GM18868 (cell line): ENCODE results near the gene CCIN.

ENCODE experiments used
- ATAC-seq: cut with Tn5 transposase; IDR thresholded peaks from one replicate; pipeline ENCODE4 v1.9.1; 2021; ENCODE audit warnings: mild to moderate bottlenecking, moderate library complexity; ENCODE audit not compliant: unreplicated experiment

The CCIN gene

GRCh38 chr9:36189976-36190375 is 20.8 kb downstream of the CCIN start:
- no peak for ATAC-seq

DNA sequence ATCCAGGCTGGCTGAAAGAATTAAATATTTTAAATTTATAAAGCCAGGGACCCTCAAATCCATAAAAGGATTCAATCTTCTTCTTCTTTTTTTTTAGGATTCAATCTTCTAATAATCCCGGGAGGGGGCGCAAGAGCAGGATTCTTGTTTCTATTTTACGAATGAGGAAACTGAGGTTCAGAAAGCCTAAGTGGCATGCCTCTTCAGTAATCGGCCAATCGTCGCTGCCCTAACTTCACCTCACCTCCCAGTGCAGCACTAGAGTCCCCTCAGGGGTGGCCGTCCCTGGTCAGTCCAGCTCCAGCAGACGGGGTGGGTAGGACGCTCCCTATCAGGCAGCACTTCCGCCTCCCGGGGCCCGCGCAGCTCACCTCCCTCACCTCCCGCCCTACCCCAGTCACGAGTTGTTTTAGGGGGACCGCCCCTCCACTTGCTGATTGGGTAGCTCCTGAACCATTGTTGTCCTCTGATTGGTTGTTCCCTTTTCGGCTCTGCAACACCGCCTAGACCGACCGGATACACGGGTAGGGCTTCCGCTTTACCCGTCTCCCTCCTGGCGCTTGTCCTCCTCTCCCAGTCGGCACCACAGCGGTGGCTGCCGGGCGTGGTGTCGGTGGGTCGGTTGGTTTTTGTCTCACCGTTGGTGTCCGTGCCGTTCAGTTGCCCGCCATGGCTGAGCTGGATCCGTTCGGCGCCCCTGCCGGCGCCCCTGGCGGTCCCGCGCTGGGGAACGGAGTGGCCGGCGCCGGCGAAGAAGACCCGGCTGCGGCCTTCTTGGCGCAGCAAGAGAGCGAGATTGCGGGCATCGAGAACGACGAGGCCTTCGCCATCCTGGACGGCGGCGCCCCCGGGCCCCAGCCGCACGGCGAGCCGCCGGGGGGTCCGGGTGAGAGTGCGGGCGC is 21.5 kb downstream of the CCIN start, which contains the start of gene CLTA:
Gene CLTA (plus strand): TSS at position 534 of the 902 bp plus-strand sequence. CDS start 136 bp downstream, at position 670.
- peak; percentile 97 for ATAC-seq

DNA sequence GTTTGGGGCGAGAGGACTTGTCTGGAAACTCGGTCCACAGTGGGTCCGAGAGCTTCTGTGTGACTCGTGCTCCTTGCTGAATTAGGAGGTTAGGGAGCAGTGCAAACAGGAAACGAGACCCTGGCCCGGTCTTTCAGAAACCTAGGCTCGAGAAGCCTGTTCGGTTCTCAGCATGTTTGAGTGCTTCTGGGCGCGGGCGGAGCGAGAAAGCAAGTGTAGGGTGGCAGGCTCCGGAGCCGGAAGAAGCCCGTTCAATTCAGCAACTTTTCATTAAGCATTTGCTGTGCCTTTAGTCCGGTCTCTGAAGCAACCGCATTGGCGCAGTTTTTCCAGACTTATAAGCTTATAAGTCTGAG is 22.1 kb downstream of the CCIN start:
- no peak for ATAC-seq

GRCh38 chr9:36191686-36192085 is 22.5 kb downstream of the CCIN start:
- no peak for ATAC-seq

DNA sequence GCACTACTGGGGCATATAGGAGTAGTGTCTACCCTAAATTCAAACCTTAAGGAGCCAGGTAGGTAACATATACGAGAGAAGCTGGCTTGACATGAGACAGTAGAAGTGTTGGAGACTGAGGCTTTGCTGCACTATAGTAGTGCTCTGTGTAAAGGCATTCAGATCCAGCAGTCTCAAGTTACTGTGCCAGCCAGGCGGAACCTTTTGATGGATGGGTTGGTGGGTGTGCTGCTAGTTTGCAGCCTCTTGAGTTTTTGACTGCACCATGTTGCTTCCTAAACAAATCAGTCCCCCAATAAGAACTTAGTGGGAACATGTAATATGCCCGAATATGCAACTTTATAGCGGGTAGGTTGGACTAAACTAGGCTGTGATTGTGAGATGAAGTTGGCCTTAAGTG is 23.0 kb downstream of the CCIN start:
- ATAC-seq, result no peak

DNA sequence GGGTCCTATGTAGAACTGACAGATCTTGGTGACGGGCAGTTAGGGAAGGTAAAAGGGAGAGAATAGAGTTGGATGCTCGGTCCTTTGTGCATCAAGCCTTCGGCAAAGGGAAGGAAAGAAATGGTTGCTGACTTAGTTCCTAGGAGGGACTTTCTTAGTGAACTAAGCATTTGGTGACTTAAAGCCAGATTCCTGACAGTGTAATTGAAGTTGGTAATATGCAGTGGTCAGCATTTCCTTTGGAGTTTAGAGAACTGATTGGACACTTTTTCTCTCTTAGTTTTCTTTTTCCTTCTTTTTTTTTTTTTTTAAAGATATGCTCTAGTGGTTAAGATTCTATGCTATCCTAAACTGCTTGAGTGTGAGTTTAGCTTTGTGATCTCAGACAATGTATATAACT is 23.8 kb downstream of the CCIN start:
- no peak for ATAC-seq

DNA sequence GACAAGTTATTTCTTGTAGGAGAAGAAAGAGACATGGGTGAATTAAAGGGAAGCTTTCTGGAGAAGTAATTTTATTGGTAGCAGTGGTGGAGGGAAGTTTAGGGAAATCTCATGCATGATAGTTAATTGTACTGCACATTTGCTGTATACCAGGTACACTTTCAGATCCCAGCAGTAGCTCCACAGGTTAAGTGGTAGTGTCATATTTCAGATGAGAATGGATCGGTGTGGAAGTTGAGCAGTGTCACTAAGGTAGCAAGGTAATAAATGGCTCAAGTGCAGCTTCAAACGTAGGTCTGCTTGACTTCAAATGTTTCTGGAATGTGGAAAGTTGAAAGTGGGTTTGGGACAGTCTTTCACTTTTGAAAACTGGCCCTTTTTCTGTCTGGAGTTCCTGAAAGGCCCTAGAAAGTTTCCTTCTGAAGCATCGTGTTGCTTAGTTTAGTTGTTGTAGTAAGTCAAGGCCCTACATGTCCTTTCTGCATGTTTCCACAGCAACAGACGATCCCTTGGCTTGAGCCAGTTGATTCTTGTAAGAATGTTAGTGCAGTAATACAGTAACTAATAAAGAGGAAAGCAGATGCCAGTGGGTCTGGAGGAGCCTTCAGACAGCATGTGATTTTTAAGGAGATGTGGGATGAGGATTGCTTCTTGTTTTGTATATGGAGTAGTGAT is 25.3 kb downstream of the CCIN start:
- no peak for ATAC-seq

GRCh38 chr9:36204906-36205547 is 35.8 kb downstream of the CCIN start:
- ATAC-seq, result no peak

GRCh38 chr9:36207016-36207415 is 37.8 kb downstream of the CCIN start:
- no peak for ATAC-seq

DNA sequence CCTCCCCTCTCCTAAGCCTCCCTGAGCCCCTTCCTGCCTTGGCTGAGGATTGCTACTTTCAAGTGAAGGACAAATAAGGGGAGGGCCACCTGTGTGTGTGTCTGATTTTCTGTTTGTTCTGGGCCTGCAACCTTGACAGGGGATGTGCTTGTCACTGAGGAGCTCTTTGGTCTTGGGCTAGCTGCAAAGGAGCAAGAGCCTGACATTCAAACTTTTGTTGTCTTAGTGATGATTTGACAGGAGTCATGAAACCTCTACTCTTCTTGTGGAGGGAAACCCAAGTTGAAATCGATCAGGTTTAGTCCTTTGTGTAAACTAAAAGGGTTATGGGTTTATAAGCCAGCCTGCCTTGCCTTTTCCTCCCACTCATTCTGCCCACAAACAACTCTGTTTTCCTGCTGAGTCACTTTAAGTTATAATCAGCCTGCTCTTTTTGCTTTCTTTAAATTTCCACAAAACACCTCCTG is 38.4 kb downstream of the CCIN start:
- ATAC-seq, result no peak

DNA sequence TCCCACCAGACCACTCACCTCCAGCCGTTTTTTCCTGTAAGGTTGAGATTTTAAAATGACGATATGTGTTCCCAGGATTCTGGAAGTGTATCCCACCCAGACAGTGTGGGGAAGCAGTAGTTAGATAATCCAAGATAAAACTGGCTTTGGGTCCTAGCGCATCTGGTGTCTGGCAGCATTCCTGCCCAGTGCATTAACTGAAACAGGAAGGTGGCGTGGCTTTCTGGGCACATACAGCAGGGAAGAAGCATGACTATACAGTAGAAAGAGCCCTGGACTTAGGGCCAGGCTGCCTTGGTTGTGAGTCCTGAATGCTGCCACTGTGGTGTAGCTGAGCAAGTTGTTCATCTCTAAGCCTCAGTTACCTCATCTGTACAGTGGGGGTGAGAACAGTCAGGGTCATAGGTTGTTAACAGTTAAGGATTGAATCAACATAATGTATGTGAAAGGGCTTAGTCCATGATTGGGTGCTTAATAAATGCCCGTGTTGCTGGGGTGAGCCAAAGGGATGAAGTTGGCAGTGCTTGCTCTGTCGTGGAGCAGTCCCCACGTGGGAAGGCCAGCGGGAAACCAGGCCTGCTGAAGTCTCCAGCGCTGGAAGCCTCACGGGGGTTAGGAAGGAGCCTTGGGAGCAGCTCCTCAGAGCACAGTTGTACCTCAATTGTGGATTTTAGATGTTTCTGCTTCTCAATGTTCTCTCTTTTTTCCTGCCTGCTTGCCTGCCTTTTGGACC is 39.5 kb downstream of the CCIN start:
- ATAC-seq, result no peak

GRCh38 chr9:36210722-36211121 is 41.5 kb downstream of the CCIN start:
- no peak for ATAC-seq

DNA sequence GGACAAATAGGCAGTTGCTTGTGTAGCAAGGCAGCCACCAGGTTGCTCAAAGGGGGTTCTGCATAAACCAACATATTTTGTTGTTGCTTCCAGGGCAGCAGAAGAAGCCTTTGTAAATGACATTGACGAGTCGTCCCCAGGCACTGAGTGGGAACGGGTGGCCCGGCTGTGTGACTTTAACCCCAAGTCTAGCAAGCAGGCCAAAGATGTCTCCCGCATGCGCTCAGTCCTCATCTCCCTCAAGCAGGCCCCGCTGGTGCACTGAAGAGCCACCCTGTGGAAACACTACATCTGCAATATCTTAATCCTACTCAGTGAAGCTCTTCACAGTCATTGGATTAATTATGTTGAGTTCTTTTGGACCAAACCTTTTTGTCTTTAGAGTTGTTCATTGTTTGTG is 42.3 kb downstream of the CCIN start:
- ATAC-seq, result no peak

DNA sequence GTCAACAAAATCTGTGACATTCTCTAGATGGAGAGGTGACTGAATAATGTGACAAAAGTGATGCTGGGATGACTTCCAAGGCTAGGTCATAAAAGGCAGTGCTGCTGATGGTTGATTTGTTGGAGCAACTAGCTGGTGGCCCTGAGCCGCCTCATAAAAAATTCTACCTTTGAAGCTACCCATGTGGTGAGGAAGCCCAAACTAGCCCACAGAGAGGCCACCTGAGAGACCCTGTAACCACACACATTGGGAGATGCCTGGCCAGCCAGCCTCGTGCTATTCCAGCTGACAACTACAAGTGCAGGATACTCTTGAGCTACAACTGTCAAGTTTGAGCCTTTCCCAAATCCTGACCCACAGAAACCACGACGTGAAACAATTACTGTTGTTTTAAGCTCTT is 44.2 kb downstream of the CCIN start:
- ATAC-seq, result no peak

- no peak for ATAC-seq
Observed at GRCh38 chr9:36213989-36214388, 44.8 kb downstream of the CCIN start.

- ATAC-seq, result no peak
Observed at GRCh38 chr9:36214571-36214970, 45.4 kb downstream of the CCIN start.

- ATAC-seq, result no peak
Observed at GRCh38 chr9:36217256-36217968, 48.2 kb downstream of the CCIN start.

DNA sequence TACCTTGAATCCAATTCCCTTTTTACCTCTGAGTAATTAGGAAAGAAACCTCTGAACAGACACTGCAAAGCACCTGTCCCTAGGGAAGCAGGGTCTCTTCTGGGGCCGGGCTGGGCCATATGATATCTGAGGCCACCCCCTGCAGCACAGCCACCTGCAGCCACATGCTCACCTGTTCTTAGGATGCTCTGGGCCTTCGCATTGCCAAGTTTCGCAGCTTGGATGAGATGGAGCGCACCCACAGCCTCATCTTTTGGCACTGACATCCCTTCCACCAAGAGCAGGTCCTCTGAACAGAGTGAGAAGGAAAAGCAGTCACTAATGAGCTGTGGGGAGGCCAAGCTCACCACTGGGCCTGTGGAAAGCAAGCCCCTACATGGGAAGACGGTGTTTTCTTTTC is 48.8 kb downstream of the CCIN start:
- ATAC-seq, result no peak

DNA sequence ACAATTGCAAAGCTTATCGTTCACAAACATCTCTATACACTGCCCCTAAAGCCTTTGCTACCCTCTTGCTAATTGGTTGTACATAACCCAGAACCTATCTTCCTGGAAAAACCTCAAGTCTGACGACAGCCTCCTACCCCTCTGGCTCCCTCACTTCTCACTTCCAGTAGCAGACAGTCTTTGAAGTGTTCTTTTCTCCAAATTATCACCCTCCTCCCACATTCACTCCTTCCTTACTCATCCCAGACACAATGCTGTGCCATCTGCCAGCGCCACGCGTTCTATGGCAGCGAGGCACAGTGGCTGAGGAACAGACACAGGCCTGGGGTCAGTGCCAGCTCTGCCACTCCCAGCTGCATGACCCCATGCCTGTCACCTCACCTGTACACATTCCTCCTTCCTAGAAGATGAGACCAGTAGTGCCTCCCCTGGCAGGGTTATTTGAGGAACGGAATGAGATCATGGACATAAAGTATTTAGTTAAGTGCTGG is 49.3 kb downstream of the CCIN start:
- no peak for ATAC-seq
